Measurements from ENCODE around the gene CNPY1. TPM values are rescaled to one million over a fixed set of nuclear protein-coding genes. Genes with fewer than 3 reads are reported as not detected.
A peak's percentile ranks its signal among the peaks of the same experiment; 100 is the strongest.

CNPY1 gene
- total and polyA plus RNA-seq, 2 of the 8 experiments (the other 6 are each of a cell fraction or from before 2014, with no cell fraction given), result not detected

- H3K9me3 ChIP-seq (ENCODE audit: insufficient read depth in 2 of 2, low read depth in 1 of 2, low read length in 1 of 2), result no peaks in the 10 kb centered on the region
- ChIA-PET POLR2A (ENCODE audit: partially characterized antibody) (interaction anchor here (1.4 to 1.7 kb wide), 3 partner anchors 11 to 43 kb away, joined by 3 to 4 read pairs (median 3); no protein-coding TSS in a partner anchor), CTCF (ENCODE audit: partially characterized antibody) (interaction anchor here (1.1 to 1.9 kb wide), 7 partner anchors 11 to 104 kb away, joined by 3 to 6 read pairs (median 5); no protein-coding TSS in a partner anchor)
- H2BK120ac ChIP-seq (replicated peaks; ENCODE audit: low read depth, low read length), result no peak overlapping the region
- no peak for TF ChIP-seq CBX8 (IDR thresholded peaks at IDR 0.05; ENCODE audit: borderline replicate concordance, low read depth, low read length)
- TF ChIP-seq, protein P1, sequence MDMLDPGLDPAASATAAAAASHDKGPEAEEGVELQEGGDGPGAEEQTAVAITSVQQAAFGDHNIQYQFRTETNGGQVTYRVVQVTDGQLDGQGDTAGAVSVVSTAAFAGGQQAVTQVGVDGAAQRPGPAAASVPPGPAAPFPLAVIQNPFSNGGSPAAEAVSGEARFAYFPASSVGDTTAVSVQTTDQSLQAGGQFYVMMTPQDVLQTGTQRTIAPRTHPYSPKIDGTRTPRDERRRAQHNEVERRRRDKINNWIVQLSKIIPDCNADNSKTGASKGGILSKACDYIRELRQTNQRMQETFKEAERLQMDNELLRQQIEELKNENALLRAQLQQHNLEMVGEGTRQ (IDR thresholded peaks at IDR 0.05; ENCODE audit: low read length), result no peak
- no peak for TF ChIP-seq CHD1 (IDR thresholded peaks at IDR 0.05; ENCODE audit: low read depth, low read length)
- 0 out of 2 replicates have a peak, but pooled peaks have one; percentile 13 for TF ChIP-seq TCF12 (IDR thresholded peaks at IDR 0.05; ENCODE audit: low read depth, low read length)
- TF ChIP-seq SIN3A (conservative IDR thresholded peaks at IDR 0.05 in 1 of 2, IDR thresholded peaks at IDR 0.05 in 1 of 2; ENCODE audit: low read depth in 1 of 2, low read length in 2 of 2), result no peak; a peak in 1 of 4 replicates
- TF ChIP-seq SP2 (IDR thresholded peaks at IDR 0.05; ENCODE audit: low read length), result no peak
- peak; percentile 5 for TF ChIP-seq RNF2 (IDR thresholded peaks at IDR 0.05; ENCODE audit: borderline replicate concordance, low read depth, low read length, missing control alignments, poor library complexity, severe bottlenecking)
- TF ChIP-seq FOSL1 (IDR thresholded peaks at IDR 0.05; ENCODE audit: insufficient read depth, low read depth, low read length), result no peak
- no peak for TF ChIP-seq HDAC6 (IDR thresholded peaks at IDR 0.05; ENCODE audit: low read depth, low read length)
- TF ChIP-seq EGR1 (IDR thresholded peaks at IDR 0.05; ENCODE audit: borderline replicate concordance, low read depth, low read length), result peak; percentile 58; the same call in 1 of the 2 replicates
- no peak for TF ChIP-seq TAF7 (optimal IDR thresholded peaks at IDR 0.05; ENCODE audit: borderline replicate concordance, low read depth, low read length)
- H4K5ac ChIP-seq (ENCODE audit: insufficient read length, low read depth, low read length), result no peak overlapping the region
- no peak overlapping the region for H3K4ac ChIP-seq (replicated peaks; ENCODE audit: insufficient read length, low read depth, low read length)
- WGBS, 2 experiments (ENCODE audit: extremely low coverage in 1 of 2, insufficient coverage in 1 of 2, insufficient read length in 1 of 2, insufficient replicate concordance in 2 of 2, low coverage in 1 of 2, low lambda C conversion rate in 2 of 2, missing lambda C conversion rate in 1 of 2), result 2% methylated on average over 15 of the region's 16 CpGs; no CpG with 5 or more reads in 1 of the 2 experiments
- H2AK5ac ChIP-seq (ENCODE audit: low read depth, low read length), result no peak overlapping the region
- H4K20me1 ChIP-seq (replicated peaks in 1 of 2; ENCODE audit: control insufficient read depth in 1 of 2, insufficient read depth in 2 of 2, low read length in 2 of 2), result peaks cover 15 to 21% of the 10 kb centered on the region in 2 experiments
- H2BK5ac ChIP-seq (ENCODE audit: low read depth, low read length), result no peak overlapping the region
- FAIRE-seq (no peak), DNase-seq (ENCODE audit: low read depth in 1 of 2, low spot score in 2 of 2) (no peak)
- H2AFZ ChIP-seq (ENCODE audit: low read length), result no peak overlapping the region
- H2BK20ac ChIP-seq (ENCODE audit: low read length), result no peak overlapping the region
- H3K4me1 ChIP-seq (replicated peaks in 1 of 4; ENCODE audit: control insufficient read depth in 3 of 4, insufficient read depth in 4 of 4, low read length in 3 of 4), result peaks cover 0 to 14% (median 2%) of the 10 kb centered on the region in 4 experiments; a peak in 5 of 7 replicates
- H2BK12ac ChIP-seq (ENCODE audit: low read depth, low read length), result no peak overlapping the region
- no peaks in the 10 kb centered on the region; a peak in 1 of 8 replicates for H3K36me3 ChIP-seq (ENCODE audit: control insufficient read depth in 2 of 4, insufficient read depth in 4 of 4, low read length in 3 of 4)
- no peak overlapping the region for H3K23ac ChIP-seq (ENCODE audit: insufficient read length)
- no peaks in the 10 kb centered on the region for H3K79me1 ChIP-seq (ENCODE audit: low read depth, low read length)
- H3K4me2 ChIP-seq (ENCODE audit: insufficient read depth in 1 of 2, low read depth in 2 of 2, low read length in 2 of 2), result peak overlapping the region; percentile 49 to 69
- H3K23me2 ChIP-seq (ENCODE audit: low read depth, low read length), result peaks cover 3% of the 10 kb centered on the region
- H4K8ac ChIP-seq (ENCODE audit: extremely low read depth, insufficient read depth, low read length), result no peak overlapping the region
- H2BK15ac ChIP-seq (ENCODE audit: low read length), result no peak overlapping the region
- no peak overlapping the region for H3K9ac ChIP-seq (replicated peaks in 1 of 4; ENCODE audit: extremely low read depth in 1 of 4, low read depth in 3 of 4, low read length in 3 of 4)
- H3K79me2 ChIP-seq (ENCODE audit: control insufficient read depth in 1 of 2, insufficient read depth in 2 of 2, low read length in 2 of 2), result no peaks in the 10 kb centered on the region
- H3K56ac ChIP-seq (replicated peaks; ENCODE audit: insufficient read length, low read depth, low read length), result no peak overlapping the region
- H4K91ac ChIP-seq (replicated peaks; ENCODE audit: insufficient read length, low read length), result no peak overlapping the region
- H3K27ac ChIP-seq (ENCODE audit: low read depth, low read length), result no peak overlapping the region
- peaks cover 61 to 98% (median 82%) of the 10 kb centered on the region in 4 experiments for H3K27me3 ChIP-seq (replicated peaks in 1 of 4; ENCODE audit: control insufficient read depth in 3 of 4, extremely low read depth in 1 of 4, insufficient read depth in 3 of 4, low read length in 3 of 4)
- peak overlapping the region; percentile 25 to 60 (median 31) for H3K4me3 ChIP-seq (ENCODE audit: extremely low read depth in 1 of 4, insufficient read depth in 2 of 4, low read depth in 3 of 4, low read length in 4 of 4)
- H3K18ac ChIP-seq (ENCODE audit: extremely low read depth, low read length), result no peak overlapping the region
- no peak overlapping the region for H3K14ac ChIP-seq (ENCODE audit: insufficient read length)
These were observed 37.0 kb downstream of the CNPY1 start for GRCh38 chr7:155509359-155509724.

All from H1 (cell line).